K562 (cell line): ENCODE measurements around the gene CLUH. TPM values are rescaled to one million over a fixed set of nuclear protein-coding genes. Genes with fewer than 3 reads are reported as not detected.

ENCODE experiments used
- ATAC-seq: fragments of 200-7000 bp; cut with Tn5 transposase; 3 replicates; pipeline ENCODE4 v1.9.1; 2020; ENCODE audit warnings: moderate library complexity
- BruUV-seq: library from RNA; stranded (reverse); fragments of 400-500 nt; replicated peaks from 2 replicates; lab custom pipeline; 2021; lab: Mats Ljungman, UMichigan
- CTCF ChIA-PET: fragments of 300-600 bp; formaldehyde crosslinking; extraction: SDS; loops from one replicate; lab custom pipeline; 2021; ENCODE audit warnings: low intra/inter-chr PET ratio; lab: Yijun Ruan, JAX
- POLR2A ChIA-PET: fragments of 300-600, 350-650 bp; sonication (Branson Sonifier 250); formaldehyde crosslinking; extraction: SDS; loops from one replicate; lab custom pipeline; 2021; ENCODE audit warnings: antibody characterized with exemption, inconsistent platforms; lab: Yijun Ruan, JAX
- DNase-seq, 4 experiments: peaks; one replicate each; pipeline versions ENCODE4 v3.0.0 to v3.0.0-alpha.2; 2011 to 2018; ENCODE audit warnings: low spot score in 3 of 4, mixed read lengths in 3 of 4; ENCODE audit errors: extremely low read depth in 1 of 4
- FAIRE-seq: peaks from 2 replicates; lab custom pipeline; 2011; peaks lifted over from hg19 to GRCh38; lab: Jason Lieb, UNC
- H2AFZ ChIP-seq: 2 replicates; pipeline ENCODE4 v1.6.0; 2011; ENCODE audit warnings: low read depth, low read length, control low read depth, inconsistent platforms
- H3K27ac ChIP-seq: fragments of 200-600 bp; 3 replicates; pipeline ENCODE4 v1.8.0; 2011; ENCODE audit warnings: low read depth, mild to moderate bottlenecking, control low read depth, inconsistent platforms, low read length, moderate library complexity, mixed read lengths; ENCODE audit errors: extremely low read depth
- H3K27me3 ChIP-seq, 2 experiments: fragments of 300-600 bp in 1 of 2; 2 replicates in 1 of 2; 3 replicates in 1 of 2; pipeline versions ENCODE4 v1.6.0 to v1.8.0; 2011; ENCODE audit warnings: inconsistent platforms in 2 of 2, low read length in 2 of 2, mild to moderate bottlenecking in 1 of 2, mixed read lengths in 1 of 2, moderate library complexity in 1 of 2; ENCODE audit not compliant: control insufficient read depth in 2 of 2, insufficient read depth in 2 of 2
- H3K36me3 ChIP-seq: fragments of 300-600 bp; 3 replicates; pipeline ENCODE4 v1.8.0; 2011; ENCODE audit warnings: mild to moderate bottlenecking, low read length, inconsistent platforms; ENCODE audit not compliant: control insufficient read depth, insufficient read depth
- H3K4me1 ChIP-seq, 2 experiments: fragments of 200-600 bp in 1 of 2; replicated peaks in 1 of 2; 2 replicates in 1 of 2; 3 replicates in 1 of 2; pipeline versions ENCODE4 v1.5.1 to v1.8.0; 2011; ENCODE audit warnings: inconsistent platforms in 2 of 2, low read length in 2 of 2, mild to moderate bottlenecking in 1 of 2, mixed read lengths in 1 of 2, moderate library complexity in 1 of 2; ENCODE audit not compliant: control insufficient read depth in 2 of 2, insufficient read depth in 2 of 2
- H3K4me2 ChIP-seq: 2 replicates; pipeline ENCODE4 v1.6.1; 2011; ENCODE audit warnings: low read length, control low read depth, inconsistent platforms, mixed read lengths; ENCODE audit not compliant: insufficient read depth
- H3K4me3 ChIP-seq: fragments of 200-600 bp; sonication (generic), shearing (Covaris generic); 2 replicates; pipeline ENCODE4 v1.5.1; 2016; ENCODE audit warnings: control low read depth, inconsistent platforms
- H3K79me2 ChIP-seq: fragments of 200-600 bp; 3 replicates; pipeline ENCODE4 v1.8.0; 2011; ENCODE audit warnings: low read length, inconsistent platforms; ENCODE audit not compliant: control insufficient read depth, insufficient read depth
- H3K9ac ChIP-seq, 2 experiments: 2 replicates each; pipeline versions ENCODE4 v1.6.0 to v1.6.1; 2011; ENCODE audit warnings: low read depth in 2 of 2, low read length in 2 of 2, control low read depth in 1 of 2, inconsistent platforms in 1 of 2, mild to moderate bottlenecking in 1 of 2, mixed read lengths in 1 of 2; ENCODE audit not compliant: insufficient read depth in 1 of 2
- H3K9me1 ChIP-seq: one replicate; pipeline ENCODE4 v1.6.0; 2011; ENCODE audit warnings: inconsistent platforms, mild to moderate bottlenecking, low read length, moderate library complexity; ENCODE audit not compliant: control insufficient read depth, insufficient read depth
- H3K9me3 ChIP-seq: replicated peaks from 2 replicates; pipeline ENCODE4 v1.5.1; 2011; ENCODE audit warnings: low read depth, low read length, inconsistent platforms; ENCODE audit not compliant: control insufficient read depth, insufficient read depth
- H4K20me1 ChIP-seq: replicated peaks from 2 replicates; pipeline ENCODE4 v1.6.1; 2011; ENCODE audit warnings: low read length, inconsistent platforms, mixed read lengths; ENCODE audit not compliant: control insufficient read depth, insufficient read depth
- KLF6 ChIP-seq: fragments of 250-450 bp; sonication (Bioruptor Pico); IDR thresholded peaks from 2 replicates; pipeline ENCODE4 v1.4.0; 2020; ENCODE audit warnings: mild to moderate bottlenecking, moderate library complexity, borderline replicate concordance
- POLR2G ChIP-seq: fragments of 200-400 bp; formaldehyde crosslinking; IDR thresholded peaks from 2 replicates; pipeline ENCODE4 v1.6.1; 2017; ENCODE audit warnings: low read depth, mild to moderate bottlenecking, antibody characterized with exemption, low read length, moderate library complexity
- RBM22 ChIP-seq: fragments of 200-400 bp; formaldehyde crosslinking; IDR thresholded peaks from 2 replicates; pipeline ENCODE4 v1.6.1; 2018; ENCODE audit warnings: low read length, low read depth; ENCODE audit not compliant: poor library complexity, severe bottlenecking
- WGBS: fragments of 100-300 bp; shearing (Covaris generic); methylation state at CpG from one replicate; pipeline ENCODE4 v1.1.6; 2016; ENCODE audit warnings: low coverage, mixed read lengths; ENCODE audit not compliant: insufficient coverage; ENCODE audit errors: missing lambda C conversion rate; 5-methylcytosine and 5-hydroxymethylcytosine counted together
- in situ Hi-C: fragments of 300-500 bp; cut with MboI; formaldehyde crosslinking; loops from 4 replicates; pipeline ENCODE4 v1.15.0; 2018; ENCODE audit warnings: inconsistent platforms, mixed read lengths
- intact Hi-C: fragments of 100-400 bp; cut with micrococcal nuclease; formaldehyde crosslinking; loops from 2 replicates; pipeline ENCODE4 v1.14.2; 2022
- polyA plus RNA-seq, 8 experiments: library from polyadenylated mRNA; depleted of rRNA in 4 of 8; stranded (reverse) in 5 of 8; unstranded in 3 of 8; fragments of >200 nt; fragmentation: Nextera tagmentation in 2 of 8; fragmentation: Illumina TruSeq in 1 of 8; extraction: Ambion mirVana in 2 of 8; extraction: Trizol in 1 of 8; gene quantifications; 2 replicates each; pipeline versions ENCODE4 v1.2.1 to v1.2.3, GENCODE V29; 2011 to 2014; ENCODE audit warnings: inconsistent platforms in 1 of 8, missing spikeins in 1 of 8
- total RNA-seq, 7 experiments: library from RNA; depleted of rRNA in 6 of 7; stranded (reverse); fragments of >200 nt in 6 of 7; fragmentation: Illumina TruSeq in 2 of 7; extraction: Trizol in 2 of 7; gene quantifications; 2 replicates each; pipeline versions ENCODE4 v1.2.1 to v1.2.3, GENCODE V29; 2011 to 2021; ENCODE audit warnings: low replicate concordance in 1 of 7

The CLUH gene
- total and polyA plus RNA-seq, 9 of the 15 experiments (the other 6 are each of a cell fraction or from before 2014, with no cell fraction given) = 0.21 to 140 (median 33.2) TPM

- FAIRE-seq (no peak), ATAC-seq (no peak), DNase-seq (peak in 2 of 4 experiments; percentile 3 to 12)
- no peak overlapping the region for H3K27ac ChIP-seq
- H3K9me3 ChIP-seq = no peaks in the 10 kb centered on the region
- no peak overlapping the region for H3K4me3 ChIP-seq
- H4K20me1 ChIP-seq = 0 out of 2 replicates have a peak, but pooled peaks cover 3% of the 10 kb centered on the region
- no peaks in the 10 kb centered on the region for H3K27me3 ChIP-seq
- in situ Hi-C loops (no loop called here), intact Hi-C loops (no loop called here)
- ChIA-PET CTCF (no interaction called here), POLR2A (interaction anchor here (0.6 kb wide), 1 partner anchor 28 kb away, joined by 3 read pairs; no protein-coding TSS in a partner anchor)
- H3K4me2 ChIP-seq = no peak overlapping the region
- no peaks in the 10 kb centered on the region for H3K9me1 ChIP-seq
- 93% methylated on average over 16 of the region's 40 CpGs for WGBS
- TF ChIP-seq KLF6 (CRISPR knock-in tag) (no peak), POLR2G (peak; percentile 53; the same call in 1 of the 2 replicates), RBM22 (peak; percentile 56)
- H3K36me3 ChIP-seq = peaks cover 49% of the 10 kb centered on the region; the same call in 1 of the 3 replicates
- H2AFZ ChIP-seq = no peak overlapping the region
- H3K9ac ChIP-seq = no peak overlapping the region; a peak in 1 of 4 replicates
- TSS peak; percentile 46 for BruUV-seq
- H3K79me2 ChIP-seq = no peaks in the 10 kb centered on the region
- peaks cover 0 to 53% of the 10 kb centered on the region in 2 experiments; a peak in 2 of 5 replicates for H3K4me1 ChIP-seq
These were observed 22.0 kb downstream of the CLUH start for GRCh38 chr17:2689411-2690164.
